Lower leg skin (tissue), 4 donors: ENCODE data around the gene C1QTNF5. TPM values are rescaled to one million over a fixed set of nuclear protein-coding genes. Genes with fewer than 3 reads are reported as not detected.

Source experiments
- DNase-seq, 2 donors: peaks; one replicate each; pipeline ENCODE4 v3.0.0-alpha.2; 2019; ENCODE audit warnings: low spot score in 2 of 2
- H3K4me3 ChIP-seq: fragments of 200-600 bp; sonication (generic); 2 replicates; pipeline ENCODE4 v1.5.1; 2017; ENCODE audit warnings: mild to moderate bottlenecking, low read depth; ENCODE audit not compliant: poor library complexity, severe bottlenecking
- CTCF ChIP-seq, 3 donors: fragments of 450-650 bp; IDR thresholded peaks; one replicate each; pipeline ENCODE4 v1.5.1; 2016; ENCODE audit warnings: antibody characterized with exemption in 3 of 3, mild to moderate bottlenecking in 3 of 3, moderate library complexity in 2 of 3
- POLR2A ChIP-seq, 2 donors: fragments of 450-650 bp; IDR thresholded peaks; one replicate each; pipeline ENCODE4 v1.6.1; 2016 to 2017; ENCODE audit warnings: antibody characterized with exemption in 2 of 2, mild to moderate bottlenecking in 1 of 2, moderate library complexity in 1 of 2
- WGBS, 2 donors: methylation state at CpG; one replicate each; pipeline ENCODE4 v1.1.5; 2018; 5-methylcytosine and 5-hydroxymethylcytosine counted together
- intact Hi-C: fragments of 100-400 bp; cut with DNase I; formaldehyde crosslinking; loops from one replicate; pipeline ENCODE4 v1.15.0; 2023; ENCODE audit warnings: low total_unique reads
- total RNA-seq, 4 donors: library from RNA; depleted of rRNA; stranded (reverse); fragments of >200 nt; gene quantifications; one replicate each; pipeline ENCODE4 v1.1.0, GENCODE V29; 2016

The C1QTNF5 gene
- total RNA-seq, 4 donors from 2014 or later, result 4.2 to 14.3 (median 8.6) TPM

DNA sequence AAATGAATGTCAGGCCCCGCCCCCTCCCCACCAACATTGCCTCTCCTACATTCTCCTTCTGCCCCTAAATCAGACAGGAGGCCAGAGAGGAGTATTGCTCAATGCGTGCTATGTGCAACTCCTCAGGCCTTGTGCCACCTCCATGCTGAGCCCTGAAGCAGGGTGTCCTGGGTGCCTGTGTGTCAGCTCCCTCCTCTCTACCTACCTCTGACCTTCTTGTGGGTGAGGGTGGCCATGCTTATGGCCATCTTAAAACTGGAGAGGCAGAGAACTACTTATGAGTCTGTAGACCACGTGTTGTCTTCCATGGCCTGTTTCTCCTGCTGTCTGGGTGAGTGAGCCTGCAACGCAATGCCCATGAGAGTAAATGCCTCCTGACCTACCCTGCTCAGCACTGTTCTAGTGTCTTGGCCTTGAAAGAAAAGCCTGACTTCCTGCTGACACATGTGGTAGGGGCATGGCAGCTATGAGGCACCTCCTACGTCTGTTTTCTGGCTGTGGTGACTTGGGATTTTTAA lies 34.3 kb downstream of the C1QTNF5 start:
- TF ChIP-seq POLR2A (IDR thresholded peaks at IDR 0.05) (no peak), CTCF (IDR thresholded peaks at IDR 0.05) (no peak)
- H3K4me3 ChIP-seq, result no peak overlapping the region
- intact Hi-C loops, result no loop called here
- WGBS, 2 donors, result 70 to 84% methylated on average over 5 of the region's 5 CpGs
- DNase-seq, result no peak

DNA sequence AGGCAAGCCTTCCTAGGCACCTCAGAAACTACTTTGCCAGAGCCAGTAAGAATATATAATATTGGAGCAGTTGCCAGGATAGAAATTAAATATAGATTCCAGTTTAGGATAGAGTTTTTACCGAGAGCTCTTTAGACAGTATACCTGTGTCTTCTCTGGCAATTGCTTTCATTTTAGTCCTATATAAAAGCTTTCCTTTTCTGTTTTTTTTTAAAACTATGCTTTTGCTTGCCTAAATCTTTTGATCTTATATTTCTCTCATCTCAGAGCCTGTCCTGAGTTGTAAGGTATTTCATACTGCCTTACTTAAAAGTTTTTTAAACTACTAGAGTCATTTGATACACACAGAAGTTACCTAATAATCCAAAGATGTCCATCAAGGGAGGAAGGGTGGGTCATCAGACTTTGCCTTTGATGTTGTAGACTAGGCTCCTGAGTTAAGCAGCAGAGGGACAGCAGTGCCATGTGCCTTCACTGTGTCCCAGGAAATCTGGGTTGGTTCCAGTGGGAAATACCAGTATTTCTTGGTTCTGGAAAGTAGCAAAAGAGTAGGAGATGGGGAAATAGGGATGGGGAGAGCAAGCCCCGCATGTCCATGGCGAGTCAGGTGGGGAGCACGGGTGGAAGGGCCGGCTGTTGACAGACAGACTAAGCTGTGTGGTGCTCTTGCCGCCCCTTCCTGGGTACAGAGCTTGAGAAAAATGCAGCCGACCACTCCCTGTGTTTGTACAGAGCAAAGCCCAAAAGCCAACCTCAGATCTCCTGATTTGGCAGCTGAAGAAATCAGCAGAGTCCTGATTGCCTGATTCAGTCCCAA lies 34.9 kb downstream of the C1QTNF5 start:
- no peak for DNase-seq
- intact Hi-C loops, result no loop called here
- no peak overlapping the region for H3K4me3 ChIP-seq
- no peak for TF ChIP-seq POLR2A (IDR thresholded peaks at IDR 0.05)
- no peak for TF ChIP-seq CTCF (IDR thresholded peaks at IDR 0.05)
- 88 to 90% methylated on average over 7 of the region's 7 CpGs for WGBS, 2 donors

- intact Hi-C loops, result no loop called here
- TF ChIP-seq CTCF (IDR thresholded peaks at IDR 0.05) (no peak), POLR2A (IDR thresholded peaks at IDR 0.05) (no peak)
- WGBS, 2 donors, result 91 to 93% methylated on average over 5 of the region's 5 CpGs
- no peak overlapping the region for H3K4me3 ChIP-seq
- no peak for DNase-seq
These were observed 37.4 kb downstream of the C1QTNF5 start for GRCh38 chr11:119303227-119303718.

GRCh38 chr11:119300198-119300964 lies 40.3 kb downstream of the C1QTNF5 start:
- intact Hi-C loops, result no loop called here
- no peak for TF ChIP-seq POLR2A (IDR thresholded peaks at IDR 0.05)
- TF ChIP-seq CTCF (IDR thresholded peaks at IDR 0.05), result no peak
- H3K4me3 ChIP-seq, result no peak overlapping the region
- 78 to 84% methylated on average over 3 of the region's 3 CpGs for WGBS, 2 donors
- no peak for DNase-seq

DNA sequence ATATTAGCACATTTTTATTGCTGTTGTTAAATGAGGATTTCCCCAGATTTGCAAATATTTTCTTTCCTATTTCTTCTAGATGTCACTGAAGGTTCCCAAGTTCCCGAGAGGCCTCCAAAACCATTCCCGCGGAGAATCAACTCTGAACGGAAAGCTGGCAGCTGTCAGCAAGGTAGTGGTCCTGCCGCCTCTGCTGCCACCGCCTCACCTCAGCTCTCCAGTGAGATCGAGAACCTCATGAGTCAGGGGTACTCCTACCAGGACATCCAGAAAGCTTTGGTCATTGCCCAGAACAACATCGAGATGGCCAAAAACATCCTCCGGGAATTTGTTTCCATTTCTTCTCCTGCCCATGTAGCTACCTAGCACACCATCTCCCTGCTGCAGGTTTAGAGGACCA lies 41.3 kb downstream of the C1QTNF5 start:
- DNase-seq, result peak in 1 of 2 donors; percentile 28
- intact Hi-C loops, result no loop called here
- no peak overlapping the region for H3K4me3 ChIP-seq
- WGBS, 2 donors, result 96 to 98% methylated on average over 9 of the region's 9 CpGs
- no peak for TF ChIP-seq POLR2A (IDR thresholded peaks at IDR 0.05)
- TF ChIP-seq CTCF (IDR thresholded peaks at IDR 0.05), result no peak
